HG03064 (cell line): ENCODE results near the gene FAM53A.

Experiments used
- ATAC-seq: cut with Tn5 transposase; IDR thresholded peaks from one replicate; pipeline ENCODE4 v1.9.1; 2021; ENCODE audit warnings: low read depth; ENCODE audit not compliant: unreplicated experiment

Gene FAM53A

GRCh38 chr4:1597021-1597931 is 86.8 kb downstream of the FAM53A start:
- no peak for ATAC-seq

GRCh38 chr4:1596393-1596792 is 87.7 kb downstream of the FAM53A start:
- ATAC-seq, result no peak

GRCh38 chr4:1595789-1596325 is 88.3 kb downstream of the FAM53A start:
- no peak for ATAC-seq

GRCh38 chr4:1594871-1595788 is 89.0 kb downstream of the FAM53A start:
- ATAC-seq, result no peak

GRCh38 chr4:1593881-1594345 is 90.2 kb downstream of the FAM53A start:
- ATAC-seq, result no peak

GRCh38 chr4:1593458-1593857 is 90.7 kb downstream of the FAM53A start:
- no peak for ATAC-seq

GRCh38 chr4:1592709-1593417 is 91.2 kb downstream of the FAM53A start:
- no peak for ATAC-seq

- ATAC-seq, result no peak
Observed at GRCh38 chr4:1592068-1592708, 91.9 kb downstream of the FAM53A start.

GRCh38 chr4:1591107-1591506 is 93.0 kb downstream of the FAM53A start:
- ATAC-seq, result no peak

GRCh38 chr4:1590244-1590643 is 93.9 kb downstream of the FAM53A start:
- no peak for ATAC-seq
